Heart left ventricle (tissue), 13 donors: ENCODE measurements around the gene GH1.
"Not testable (repeated sequence)": the region's sequence is repeated elsewhere in the genome, so short reads cannot be mapped to it uniquely, and the experiment has no call there.

Experiments
- POLR2A ChIP-seq, 2 donors: fragments of 450-650 bp; IDR thresholded peaks; one replicate each; pipeline ENCODE4 v1.6.1; 2017; ENCODE audit warnings: antibody characterized with exemption in 2 of 2, mild to moderate bottlenecking in 2 of 2, moderate library complexity in 2 of 2
- TF ChIP-seq, protein P1 (sequence below), 12 donors: fragments of 200-600 bp; sonication (generic) in 4 of 12; IDR thresholded peaks; one replicate each; pipeline versions ENCODE4 v1.5.0 to v1.8.0; 2018 to 2022; ENCODE audit warnings: antibody characterized with exemption in 12 of 12, mild to moderate bottlenecking in 5 of 12
- donor health status: ischemic (EF 13 %, LVEDD 7.1; RV severe dilation, severe dysfunction).
- donor health status: DM: no; HTN: yes; CAD: no.
- donor health status: DM: no; HTN: no; CAD: no.
- donor health status: ischemic (EF 25% LVEDD 6.9; RV normal size, moderate dysfunction).
- donor health status: ischemic (EF 25% LVEDD 5.7; RV mildly dilated, moderate dysfunction).
- donor health status: ischemic (EF 35%, LVEDD 5.7; RV mildly dilated, moderate dysfunction).
- donor health status: nonischemic (EF 11% LVEDD 7.7; RV severe dilation, severe dysfunction).
- donor health status: DM: yes; HTN: yes; CAD: no.
- donor health status: PGD.
- donor health status: ischemic (EF 29% LVEDD 5.4; RV normal size, mild dysfunction).
- donor health status: nonischemic (EF 23%, LVEDD 6.1; RV moderate dilation, normal function).

- TF ChIP-seq, protein P1, sequence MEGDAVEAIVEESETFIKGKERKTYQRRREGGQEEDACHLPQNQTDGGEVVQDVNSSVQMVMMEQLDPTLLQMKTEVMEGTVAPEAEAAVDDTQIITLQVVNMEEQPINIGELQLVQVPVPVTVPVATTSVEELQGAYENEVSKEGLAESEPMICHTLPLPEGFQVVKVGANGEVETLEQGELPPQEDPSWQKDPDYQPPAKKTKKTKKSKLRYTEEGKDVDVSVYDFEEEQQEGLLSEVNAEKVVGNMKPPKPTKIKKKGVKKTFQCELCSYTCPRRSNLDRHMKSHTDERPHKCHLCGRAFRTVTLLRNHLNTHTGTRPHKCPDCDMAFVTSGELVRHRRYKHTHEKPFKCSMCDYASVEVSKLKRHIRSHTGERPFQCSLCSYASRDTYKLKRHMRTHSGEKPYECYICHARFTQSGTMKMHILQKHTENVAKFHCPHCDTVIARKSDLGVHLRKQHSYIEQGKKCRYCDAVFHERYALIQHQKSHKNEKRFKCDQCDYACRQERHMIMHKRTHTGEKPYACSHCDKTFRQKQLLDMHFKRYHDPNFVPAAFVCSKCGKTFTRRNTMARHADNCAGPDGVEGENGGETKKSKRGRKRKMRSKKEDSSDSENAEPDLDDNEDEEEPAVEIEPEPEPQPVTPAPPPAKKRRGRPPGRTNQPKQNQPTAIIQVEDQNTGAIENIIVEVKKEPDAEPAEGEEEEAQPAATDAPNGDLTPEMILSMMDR (IDR thresholded peaks at IDR 0.05) = not testable (repeated sequence)
- TF ChIP-seq POLR2A (IDR thresholded peaks at IDR 0.05) = not testable (repeated sequence)
Observed at GRCh38 chr17:63873577-63873976, 45.1 kb downstream of the GH1 start, which contains the start of gene CSH2.
